GM12875 (cell line): ENCODE results near the gene ATG10.
A peak's percentile ranks its signal among the peaks of the same experiment; 100 is the strongest.
"Not testable (repeated sequence)": the region's sequence is repeated elsewhere in the genome, so short reads cannot be mapped to it uniquely, and the experiment has no call there.

Source experiments
- H3K4me3 ChIP-seq: one replicate; pipeline ENCODE4 v1.5.1; 2011; ENCODE audit warnings: low read depth, low read length, control low read depth
- CTCF ChIP-seq: IDR thresholded peaks from 2 replicates; pipeline ENCODE4 v1.5.1; 2011; ENCODE audit warnings: low read depth, mild to moderate bottlenecking, control low read depth, inconsistent platforms, low read length, moderate library complexity, borderline replicate concordance; ENCODE audit not compliant: insufficient read depth

The ATG10 gene

GRCh38 chr5:81965524-81965923 lies 6.3 kb upstream of the ATG10 start:
- TF ChIP-seq CTCF = no peak
- no peak overlapping the region for H3K4me3 ChIP-seq

- no peak for TF ChIP-seq CTCF
- H3K4me3 ChIP-seq = no peak overlapping the region
These were observed 2.6 kb upstream of the ATG10 start for GRCh38 chr5:81969226-81969625.

GRCh38 chr5:81969912-81970311 lies 1.9 kb upstream of the ATG10 start:
- H3K4me3 ChIP-seq = no peak overlapping the region
- TF ChIP-seq CTCF = no peak

GRCh38 chr5:81971111-81971711 lies 612 bp upstream of the ATG10 start:
- H3K4me3 ChIP-seq = peak overlapping the region; percentile 91
- TF ChIP-seq CTCF = no peak

- H3K4me3 ChIP-seq = peak overlapping the region; percentile 91
These were observed 615 bp downstream of the ATG10 start for GRCh38 chr5:81972492-81972783.

GRCh38 chr5:81980160-81980559 lies 8.3 kb downstream of the ATG10 start:
- no peak overlapping the region for H3K4me3 ChIP-seq
- TF ChIP-seq CTCF = no peak

More at GRCh38 chr5:81972492-81972783, 615 bp downstream of the ATG10 start:
- no peak for TF ChIP-seq CTCF

- no peak for TF ChIP-seq CTCF
- H3K4me3 ChIP-seq = no peak overlapping the region
These were observed 8.9 kb downstream of the ATG10 start for GRCh38 chr5:81980598-81981260.

GRCh38 chr5:81982172-81982685 lies 10.4 kb downstream of the ATG10 start:
- not testable (repeated sequence) for H3K4me3 ChIP-seq

GRCh38 chr5:81983148-81983547 lies 11.3 kb downstream of the ATG10 start:
- not testable (repeated sequence) for H3K4me3 ChIP-seq

GRCh38 chr5:81983563-81983962 lies 11.7 kb downstream of the ATG10 start:
- not testable (repeated sequence) for H3K4me3 ChIP-seq
